Measurements from ENCODE around the gene HIC1. TPM values are rescaled to one million over a fixed set of nuclear protein-coding genes. Genes with fewer than 3 reads are reported as not detected.
A peak's percentile ranks its signal among the peaks of the same experiment; 100 is the strongest.

The HIC1 gene
- total and polyA plus RNA-seq, 9 of the 15 experiments (the other 6 are each of a cell fraction or from before 2014, with no cell fraction given) = 0.01 to 2.5 (median 0.18) TPM

- TF ChIP-seq, protein P1, sequence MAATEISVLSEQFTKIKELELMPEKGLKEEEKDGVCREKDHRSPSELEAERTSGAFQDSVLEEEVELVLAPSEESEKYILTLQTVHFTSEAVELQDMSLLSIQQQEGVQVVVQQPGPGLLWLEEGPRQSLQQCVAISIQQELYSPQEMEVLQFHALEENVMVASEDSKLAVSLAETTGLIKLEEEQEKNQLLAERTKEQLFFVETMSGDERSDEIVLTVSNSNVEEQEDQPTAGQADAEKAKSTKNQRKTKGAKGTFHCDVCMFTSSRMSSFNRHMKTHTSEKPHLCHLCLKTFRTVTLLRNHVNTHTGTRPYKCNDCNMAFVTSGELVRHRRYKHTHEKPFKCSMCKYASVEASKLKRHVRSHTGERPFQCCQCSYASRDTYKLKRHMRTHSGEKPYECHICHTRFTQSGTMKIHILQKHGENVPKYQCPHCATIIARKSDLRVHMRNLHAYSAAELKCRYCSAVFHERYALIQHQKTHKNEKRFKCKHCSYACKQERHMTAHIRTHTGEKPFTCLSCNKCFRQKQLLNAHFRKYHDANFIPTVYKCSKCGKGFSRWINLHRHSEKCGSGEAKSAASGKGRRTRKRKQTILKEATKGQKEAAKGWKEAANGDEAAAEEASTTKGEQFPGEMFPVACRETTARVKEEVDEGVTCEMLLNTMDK (IDR thresholded peaks at IDR 0.05; ENCODE audit: borderline replicate concordance, insufficient read depth, low read depth, low read length, poor library complexity, severe bottlenecking) = peak; percentile 19
- TF ChIP-seq ZHX1 (conservative IDR thresholded peaks at IDR 0.05; ENCODE audit: low read length) (no peak), HDAC1 (IDR thresholded peaks at IDR 0.05) (peak in 1 of 2 experiments; percentile 35; a peak in 1 of 4 replicates), MIER1 (IDR thresholded peaks at IDR 0.05; ENCODE audit: low read depth) (peak; percentile 3; the same call in 1 of the 2 replicates), THRB (CRISPR knock-in tag; conservative IDR thresholded peaks at IDR 0.05) (peak; percentile 34; the same call in 1 of the 2 replicates), ZNF644 (tag; IDR thresholded peaks at IDR 0.05; ENCODE audit: low read depth) (no peak), GATAD2A (IDR thresholded peaks at IDR 0.05) (no peak), BRD9 (IDR thresholded peaks at IDR 0.05; ENCODE audit: low read depth, partially characterized antibody) (peak; percentile 58), RAD21 (CRISPR knock-in tag; conservative IDR thresholded peaks at IDR 0.05 in 1 of 2, IDR thresholded peaks at IDR 0.05 in 1 of 2) (peak in 1 of 2 experiments; percentile 37; a peak in 2 of 4 replicates), HLTF (IDR thresholded peaks at IDR 0.05) (0 out of 2 replicates have a peak, but pooled peaks have one; percentile 24), POLR2A (conservative IDR thresholded peaks at IDR 0.05) (peak; percentile 25; the same call in 1 of the 2 replicates), STAT5B (CRISPR knock-in tag; IDR thresholded peaks at IDR 0.05) (no peak), FOXK1 (CRISPR knock-in tag; IDR thresholded peaks at IDR 0.05; ENCODE audit: borderline replicate concordance) (0 out of 2 replicates have a peak, but pooled peaks have one; percentile 19), SMARCE1 (IDR thresholded peaks at IDR 0.05) (peak; percentile 52; the same call in 1 of the 2 replicates), ZNF707 (CRISPR knock-in tag; conservative IDR thresholded peaks at IDR 0.05) (no peak), ZFX (CRISPR knock-in tag; IDR thresholded peaks at IDR 0.05) (peak; percentile 52; the same call in 1 of the 2 replicates), JUNB (CRISPR knock-in tag; conservative IDR thresholded peaks at IDR 0.05) (no peak)
- TF ChIP-seq, protein P2, sequence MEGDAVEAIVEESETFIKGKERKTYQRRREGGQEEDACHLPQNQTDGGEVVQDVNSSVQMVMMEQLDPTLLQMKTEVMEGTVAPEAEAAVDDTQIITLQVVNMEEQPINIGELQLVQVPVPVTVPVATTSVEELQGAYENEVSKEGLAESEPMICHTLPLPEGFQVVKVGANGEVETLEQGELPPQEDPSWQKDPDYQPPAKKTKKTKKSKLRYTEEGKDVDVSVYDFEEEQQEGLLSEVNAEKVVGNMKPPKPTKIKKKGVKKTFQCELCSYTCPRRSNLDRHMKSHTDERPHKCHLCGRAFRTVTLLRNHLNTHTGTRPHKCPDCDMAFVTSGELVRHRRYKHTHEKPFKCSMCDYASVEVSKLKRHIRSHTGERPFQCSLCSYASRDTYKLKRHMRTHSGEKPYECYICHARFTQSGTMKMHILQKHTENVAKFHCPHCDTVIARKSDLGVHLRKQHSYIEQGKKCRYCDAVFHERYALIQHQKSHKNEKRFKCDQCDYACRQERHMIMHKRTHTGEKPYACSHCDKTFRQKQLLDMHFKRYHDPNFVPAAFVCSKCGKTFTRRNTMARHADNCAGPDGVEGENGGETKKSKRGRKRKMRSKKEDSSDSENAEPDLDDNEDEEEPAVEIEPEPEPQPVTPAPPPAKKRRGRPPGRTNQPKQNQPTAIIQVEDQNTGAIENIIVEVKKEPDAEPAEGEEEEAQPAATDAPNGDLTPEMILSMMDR (IDR thresholded peaks at IDR 0.05 in 2 of 3, conservative IDR thresholded peaks at IDR 0.05 in 1 of 3; ENCODE audit: insufficient read depth in 2 of 3, low read depth in 1 of 3, low read length in 3 of 3) = peak in 2 of 3 experiments; percentile 41 to 57; a peak in 5 of 6 replicates
- TF ChIP-seq, protein P3, sequence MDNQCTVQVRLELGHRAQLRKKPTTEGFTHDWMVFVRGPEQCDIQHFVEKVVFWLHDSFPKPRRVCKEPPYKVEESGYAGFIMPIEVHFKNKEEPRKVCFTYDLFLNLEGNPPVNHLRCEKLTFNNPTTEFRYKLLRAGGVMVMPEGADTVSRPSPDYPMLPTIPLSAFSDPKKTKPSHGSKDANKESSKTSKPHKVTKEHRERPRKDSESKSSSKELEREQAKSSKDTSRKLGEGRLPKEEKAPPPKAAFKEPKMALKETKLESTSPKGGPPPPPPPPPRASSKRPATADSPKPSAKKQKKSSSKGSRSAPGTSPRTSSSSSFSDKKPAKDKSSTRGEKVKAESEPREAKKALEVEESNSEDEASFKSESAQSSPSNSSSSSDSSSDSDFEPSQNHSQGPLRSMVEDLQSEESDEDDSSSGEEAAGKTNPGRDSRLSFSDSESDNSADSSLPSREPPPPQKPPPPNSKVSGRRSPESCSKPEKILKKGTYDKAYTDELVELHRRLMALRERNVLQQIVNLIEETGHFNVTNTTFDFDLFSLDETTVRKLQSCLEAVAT (IDR thresholded peaks at IDR 0.05) = 0 out of 4 replicates have a peak, but pooled peaks have one; percentile 36 to 40
Observed at GRCh38 chr17:2042390-2042847, 12.5 kb upstream of the HIC1 start (continued).

Data from K562 (cell line).